OCI-LY7 (cell line): Measurements from ENCODE around the gene RXRA.

Experiments used
- CTCF ChIP-seq: fragments of 200-600 bp; sonication (generic); conservative IDR thresholded peaks from 2 replicates; pipeline ENCODE4 v1.5.1; 2014; ENCODE audit warnings: mild to moderate bottlenecking, antibody characterized with exemption, low read length, moderate library complexity, mixed read lengths
- EZH2phosphoT487 ChIP-seq: fragments of 200-600 bp; sonication (generic); IDR thresholded peaks from 2 replicates; pipeline ENCODE4 v1.6.1; 2018; ENCODE audit warnings: low read depth, borderline replicate concordance, mild to moderate bottlenecking, mixed run types, antibody characterized with exemption, low read length, moderate library complexity, mixed read lengths

DNA sequence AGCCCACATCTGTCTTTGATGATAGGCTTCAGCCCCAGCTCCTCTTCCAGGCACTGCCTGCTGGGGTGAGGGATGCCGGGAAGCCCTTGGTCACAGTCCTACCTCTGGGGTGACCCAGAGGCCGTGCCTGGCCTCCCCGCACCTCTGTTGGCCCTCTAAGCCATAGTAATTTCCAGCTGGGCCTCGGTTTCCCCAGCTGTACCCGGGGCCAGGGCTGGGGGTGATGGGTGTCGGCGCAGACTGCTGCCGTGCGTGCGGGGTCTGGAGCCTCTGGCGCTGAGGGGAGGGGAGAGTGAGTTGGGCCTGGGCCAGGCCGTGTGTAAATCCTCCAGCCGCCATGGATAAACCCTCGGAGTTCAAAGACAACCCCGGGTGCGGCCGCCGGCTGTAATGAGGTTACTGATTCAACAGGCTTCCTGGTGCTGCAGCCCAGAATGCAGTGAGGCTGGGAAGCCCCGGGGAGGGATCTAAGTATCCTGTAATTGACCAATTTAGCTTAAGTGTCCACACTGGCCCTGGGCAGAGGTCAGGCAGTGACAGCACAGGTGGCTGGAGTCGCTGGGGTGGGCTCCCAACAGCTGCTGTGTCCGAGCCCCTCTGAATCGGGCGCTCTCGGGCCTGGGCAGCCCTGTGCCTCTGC is 7.1 kb downstream of the RXRA start:
- TF ChIP-seq EZH2phosphoT487, result no peak
- no peak for TF ChIP-seq CTCF
